Measurements from ENCODE around the gene GRIK4. TPM values are rescaled to one million over a fixed set of nuclear protein-coding genes. Genes with fewer than 3 reads are reported as not detected.

The GRIK4 gene
- polyA plus RNA-seq, 1 donor = 0.94 TPM

DNA sequence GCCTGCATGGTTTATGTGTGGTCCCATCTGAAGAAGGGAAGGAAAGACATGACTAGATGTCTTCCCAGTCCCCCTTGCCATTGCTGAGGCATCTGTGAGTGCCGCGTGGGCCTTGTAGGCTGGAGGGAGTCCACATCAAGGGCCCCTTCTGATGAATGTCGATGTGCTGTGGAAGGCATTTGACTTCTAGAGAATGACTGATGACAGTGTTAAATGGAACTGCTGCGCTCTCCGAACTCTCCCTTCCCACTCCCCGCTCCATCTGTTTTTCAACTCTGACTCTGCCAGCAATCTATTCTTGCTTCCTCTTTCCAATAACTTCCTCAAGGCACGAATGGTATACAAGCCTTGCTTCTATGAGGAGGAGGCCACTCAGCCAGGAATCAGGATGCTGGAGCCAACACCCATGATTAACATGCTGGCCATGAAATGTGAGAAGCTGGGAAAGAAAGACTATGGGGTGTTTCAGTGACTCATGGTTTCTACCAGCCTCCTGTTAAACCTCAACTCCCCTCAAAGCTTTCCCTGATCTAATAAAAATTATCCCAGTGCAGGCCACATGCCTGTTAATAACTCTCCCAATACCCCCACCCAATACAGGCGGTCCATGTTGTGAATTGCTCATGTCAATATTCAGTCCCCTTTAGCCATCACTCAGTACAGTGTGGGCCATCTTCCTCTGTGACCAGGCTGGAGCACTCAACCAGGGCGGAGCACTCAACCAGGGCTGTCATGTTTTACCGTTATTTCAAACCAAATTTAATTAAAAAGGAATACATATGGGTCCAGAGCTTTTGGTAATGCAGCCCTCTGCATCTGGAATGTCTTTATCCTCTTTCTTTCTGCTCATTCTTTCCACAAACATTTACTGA, 466.0 kb downstream of the GRIK4 start:
- no peaks in the 10 kb centered on the region for H3K36me3 ChIP-seq (ENCODE audit: control insufficient read depth, insufficient read depth, low read length)
- H3K27me3 ChIP-seq (ENCODE audit: control insufficient read depth, insufficient read depth, low read length) = no peaks in the 10 kb centered on the region
- no peaks in the 10 kb centered on the region for H3K4me1 ChIP-seq (ENCODE audit: control insufficient read depth, insufficient read depth, low read length)
- H3K27ac ChIP-seq (ENCODE audit: low read length) = no peak overlapping the region
- H3K4me3 ChIP-seq (ENCODE audit: low read length) = no peak overlapping the region
- no peak for DNase-seq
- 75% methylated on average over 3 of the region's 10 CpGs for WGBS (ENCODE audit: insufficient coverage, low lambda C conversion rate)
- no peaks in the 10 kb centered on the region for H3K9me3 ChIP-seq (ENCODE audit: control insufficient read depth, low read depth, low read length)

DNA sequence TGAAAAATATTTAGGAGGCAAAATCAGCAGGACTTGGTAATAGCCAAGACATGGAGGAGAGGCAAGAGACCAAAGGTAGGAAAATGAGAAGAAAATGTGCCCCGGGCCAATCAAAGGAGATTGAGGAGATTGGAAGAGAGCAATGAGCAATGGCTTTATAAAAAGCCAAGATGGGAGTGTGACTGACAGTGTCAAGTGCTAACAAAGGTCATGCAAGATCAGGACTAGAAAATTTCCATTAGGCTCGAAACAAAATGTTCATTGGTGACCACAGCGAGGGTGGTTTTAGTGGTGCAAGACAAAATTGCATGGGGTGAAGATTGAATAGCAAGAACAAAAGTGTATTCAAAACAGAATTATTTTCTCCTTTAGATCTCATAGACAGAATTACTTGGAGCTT, 467.2 kb downstream of the GRIK4 start:
- Histone ChIP-seq H3K36me3 (ENCODE audit: control insufficient read depth, insufficient read depth, low read length) (no peaks in the 10 kb centered on the region), H3K9me3 (ENCODE audit: control insufficient read depth, low read depth, low read length) (no peaks in the 10 kb centered on the region), H3K4me3 (ENCODE audit: low read length) (no peak overlapping the region), H3K4me1 (ENCODE audit: control insufficient read depth, insufficient read depth, low read length) (no peaks in the 10 kb centered on the region), H3K27me3 (ENCODE audit: control insufficient read depth, insufficient read depth, low read length) (no peaks in the 10 kb centered on the region), H3K27ac (ENCODE audit: low read length) (no peak overlapping the region)
- no peak for DNase-seq
- WGBS (ENCODE audit: insufficient coverage, low lambda C conversion rate) = 90% methylated on average over 2 of the region's 3 CpGs

DNA sequence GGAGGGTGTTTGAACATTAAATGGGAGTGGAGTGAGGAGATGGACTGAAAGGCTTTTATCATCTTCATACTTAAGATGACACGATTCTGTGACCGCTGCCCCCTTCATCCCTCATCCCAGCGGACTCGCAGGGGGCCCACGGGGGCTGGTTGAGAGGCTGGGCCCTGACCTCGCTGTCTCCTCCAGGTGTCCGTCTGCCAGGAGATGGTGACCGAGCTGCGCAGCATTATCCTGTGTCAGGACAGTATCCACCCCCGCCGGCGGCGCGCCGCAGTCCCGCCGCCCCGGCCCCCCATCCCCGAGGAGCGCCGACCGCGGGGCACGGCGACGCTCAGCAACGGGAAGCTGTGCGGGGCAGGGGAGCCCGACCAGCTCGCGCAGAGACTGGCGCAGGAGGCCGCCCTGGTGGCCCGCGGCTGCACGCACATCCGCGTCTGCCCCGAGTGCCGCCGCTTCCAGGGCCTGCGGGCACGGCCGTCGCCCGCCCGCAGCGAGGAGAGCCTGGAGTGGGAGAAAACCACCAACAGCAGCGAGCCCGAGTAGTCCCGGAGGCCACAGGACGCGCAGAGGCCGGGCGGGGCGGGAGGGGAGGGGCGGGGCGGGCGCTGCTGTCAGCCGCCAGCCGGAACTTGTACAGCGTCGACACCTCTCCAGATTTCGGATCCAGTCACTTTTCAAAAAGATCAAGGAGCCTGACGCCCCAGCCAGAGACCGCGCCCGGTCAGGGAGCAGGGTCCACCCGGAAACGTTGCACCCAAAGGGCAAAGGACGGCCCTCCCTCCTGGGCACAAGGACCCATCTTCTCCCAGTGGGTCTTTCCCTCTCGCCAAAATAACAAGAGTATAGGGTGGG, 474.4 kb downstream of the GRIK4 start:
- WGBS (ENCODE audit: insufficient coverage, low lambda C conversion rate) = no CpG with 5 or more reads among the region's 72 CpGs
- Histone ChIP-seq H3K36me3 (ENCODE audit: control insufficient read depth, insufficient read depth, low read length) (no peaks in the 10 kb centered on the region), H3K4me3 (ENCODE audit: low read length) (peak overlapping the region; percentile 39), H3K27ac (ENCODE audit: low read length) (no peak overlapping the region), H3K27me3 (ENCODE audit: control insufficient read depth, insufficient read depth, low read length) (peaks cover 2% of the 10 kb centered on the region), H3K9me3 (ENCODE audit: control insufficient read depth, low read depth, low read length) (no peaks in the 10 kb centered on the region), H3K4me1 (ENCODE audit: control insufficient read depth, insufficient read depth, low read length) (peaks cover 10% of the 10 kb centered on the region)
- DNase-seq = peak; percentile 48 to 69

DNA sequence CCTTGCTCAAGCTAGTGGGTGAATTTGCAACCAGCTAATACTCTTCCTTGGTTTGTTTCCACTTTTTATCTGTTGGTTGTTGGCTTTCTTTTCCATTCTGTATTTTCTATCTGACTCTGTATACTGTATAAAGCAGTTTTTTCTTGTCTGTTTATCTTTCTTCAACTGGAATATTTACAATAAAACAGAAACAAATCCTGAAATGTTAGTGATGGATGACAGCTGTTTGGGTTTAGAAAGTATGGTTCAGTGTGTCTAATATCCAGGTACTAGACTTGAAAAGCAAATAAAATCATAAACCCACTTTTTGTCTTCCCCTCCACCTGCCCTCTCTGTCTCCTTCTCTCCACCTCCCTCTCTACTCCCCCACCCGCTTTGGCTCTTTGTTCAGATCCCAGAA, 477.1 kb downstream of the GRIK4 start:
- H3K4me1 ChIP-seq (ENCODE audit: control insufficient read depth, insufficient read depth, low read length) = peaks cover 10% of the 10 kb centered on the region
- H3K36me3 ChIP-seq (ENCODE audit: control insufficient read depth, insufficient read depth, low read length) = no peaks in the 10 kb centered on the region
- no peak overlapping the region for H3K27ac ChIP-seq (ENCODE audit: low read length)
- DNase-seq = no peak
- 63% methylated on average over 1 of the region's 1 CpG for WGBS (ENCODE audit: insufficient coverage, low lambda C conversion rate)
- no peak overlapping the region for H3K4me3 ChIP-seq (ENCODE audit: low read length)
- H3K9me3 ChIP-seq (ENCODE audit: control insufficient read depth, low read depth, low read length) = no peaks in the 10 kb centered on the region
- H3K27me3 ChIP-seq (ENCODE audit: control insufficient read depth, insufficient read depth, low read length) = peaks cover 5% of the 10 kb centered on the region

DNA sequence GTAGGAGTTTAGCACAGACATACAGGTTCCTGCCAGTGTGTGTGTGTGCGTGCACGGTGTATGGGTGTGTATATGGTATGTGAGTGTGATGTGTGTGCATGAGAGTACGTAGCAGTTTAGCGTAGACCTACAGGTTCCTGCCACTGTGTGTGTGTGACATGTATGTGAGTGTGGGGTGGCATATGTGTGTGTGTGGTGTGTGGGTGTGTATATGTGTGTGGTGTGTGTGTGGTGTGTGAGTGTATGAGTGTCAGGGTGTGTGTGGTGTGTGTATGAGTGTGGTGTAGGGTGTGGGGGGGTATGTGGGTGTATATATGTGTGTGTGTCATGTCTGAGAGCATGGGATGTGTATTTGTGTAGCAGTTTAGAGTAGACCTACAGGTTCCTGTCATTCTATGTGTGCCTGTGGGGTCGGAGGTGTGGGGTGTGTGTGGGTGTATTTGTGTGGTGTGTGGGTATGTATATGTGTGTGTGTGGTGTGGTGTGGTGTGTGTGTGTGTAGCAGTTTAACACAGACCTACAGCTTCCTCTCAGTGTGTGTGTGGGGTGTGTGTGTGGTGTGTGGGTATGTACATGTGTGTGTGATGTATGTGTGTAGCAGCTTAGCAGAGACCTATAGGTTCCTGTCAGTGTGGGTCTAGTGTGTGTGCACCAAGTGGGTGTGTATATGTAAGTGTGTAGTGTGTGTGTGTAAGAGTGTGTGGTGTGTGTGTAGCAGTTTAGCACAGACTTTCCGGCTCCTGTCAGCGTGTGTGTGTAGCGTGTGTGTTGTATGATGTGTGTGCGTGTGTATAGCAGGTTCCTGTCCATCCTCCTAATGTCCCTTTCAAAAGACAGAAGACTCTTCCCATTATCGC, 480.5 kb downstream of the GRIK4 start:
- no peaks in the 10 kb centered on the region for H3K9me3 ChIP-seq (ENCODE audit: control insufficient read depth, low read depth, low read length)
- no peak overlapping the region for H3K27ac ChIP-seq (ENCODE audit: low read length)
- WGBS (ENCODE audit: insufficient coverage, low lambda C conversion rate) = 100% methylated on average over 1 of the region's 10 CpGs
- H3K27me3 ChIP-seq (ENCODE audit: control insufficient read depth, insufficient read depth, low read length) = peaks cover 3% of the 10 kb centered on the region
- no peaks in the 10 kb centered on the region for H3K4me1 ChIP-seq (ENCODE audit: control insufficient read depth, insufficient read depth, low read length)
- no peak overlapping the region for H3K4me3 ChIP-seq (ENCODE audit: low read length)
- no peaks in the 10 kb centered on the region for H3K36me3 ChIP-seq (ENCODE audit: control insufficient read depth, insufficient read depth, low read length)
- DNase-seq = no peak

DNA sequence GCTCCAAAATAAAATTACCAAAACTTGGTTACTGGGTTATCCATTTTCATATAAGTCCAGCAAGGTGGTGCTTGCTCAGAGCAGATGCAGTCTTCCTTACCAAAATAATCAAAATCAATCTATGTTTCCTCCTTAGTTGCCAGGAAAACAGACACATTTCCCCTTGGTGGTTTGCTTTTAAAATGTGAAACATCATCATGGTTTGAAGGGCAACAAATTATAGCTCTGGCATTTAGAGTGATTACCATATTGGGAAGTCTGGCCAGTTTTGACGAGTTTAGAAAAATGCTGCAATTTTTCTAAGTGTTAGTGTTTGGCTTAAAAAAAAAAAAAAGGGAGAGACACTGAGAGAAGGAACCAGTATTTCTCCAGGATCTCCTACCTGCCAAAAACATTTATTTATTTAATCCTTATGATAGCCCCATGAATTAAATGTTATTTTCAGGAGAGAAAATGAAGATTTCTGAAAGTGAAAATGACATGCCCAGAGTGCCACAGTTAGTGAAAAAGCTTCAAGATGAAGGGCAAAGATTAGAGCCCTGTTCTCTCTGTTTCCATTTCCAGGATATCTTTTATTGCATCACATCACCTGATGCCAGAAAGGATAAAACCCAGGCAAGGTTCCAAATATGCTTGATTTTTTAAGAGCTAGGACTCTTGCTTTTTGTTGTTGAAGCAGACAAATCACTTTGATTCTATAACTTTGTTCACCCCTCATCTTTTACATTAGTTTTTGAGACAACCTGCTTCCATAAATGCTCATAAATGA, 482.7 kb downstream of the GRIK4 start:
- no peaks in the 10 kb centered on the region for H3K4me1 ChIP-seq (ENCODE audit: control insufficient read depth, insufficient read depth, low read length)
- H3K36me3 ChIP-seq (ENCODE audit: control insufficient read depth, insufficient read depth, low read length) = no peaks in the 10 kb centered on the region
- DNase-seq = no peak
- no peak overlapping the region for H3K4me3 ChIP-seq (ENCODE audit: low read length)
- H3K27me3 ChIP-seq (ENCODE audit: control insufficient read depth, insufficient read depth, low read length) = peaks cover 3% of the 10 kb centered on the region
- no CpG with 5 or more reads among the region's 1 CpG for WGBS (ENCODE audit: insufficient coverage, low lambda C conversion rate)
- no peaks in the 10 kb centered on the region for H3K9me3 ChIP-seq (ENCODE audit: control insufficient read depth, low read depth, low read length)
- H3K27ac ChIP-seq (ENCODE audit: low read length) = no peak overlapping the region

DNA sequence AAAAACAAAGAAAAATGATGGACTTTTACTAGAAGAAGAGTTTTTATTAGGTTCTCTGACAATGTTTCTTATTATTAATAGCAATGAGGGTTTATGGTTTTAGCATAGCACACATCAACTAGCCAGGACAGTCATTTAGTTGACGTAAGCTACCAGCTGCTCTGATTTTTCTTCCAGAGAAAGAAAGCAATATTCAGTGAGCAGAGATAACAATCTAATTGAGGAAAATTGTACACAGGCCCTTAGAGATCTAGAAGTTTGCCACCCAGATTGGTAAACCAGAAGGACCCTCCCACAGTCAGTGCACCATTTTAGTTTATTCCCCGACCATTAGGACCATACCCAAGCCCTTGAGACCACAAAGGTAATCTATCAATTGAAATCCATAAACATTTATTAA, 483.6 kb downstream of the GRIK4 start:
- H3K4me3 ChIP-seq (ENCODE audit: low read length) = no peak overlapping the region
- peaks cover 3% of the 10 kb centered on the region for H3K27me3 ChIP-seq (ENCODE audit: control insufficient read depth, insufficient read depth, low read length)
- no peaks in the 10 kb centered on the region for H3K4me1 ChIP-seq (ENCODE audit: control insufficient read depth, insufficient read depth, low read length)
- DNase-seq = no peak
- no peaks in the 10 kb centered on the region for H3K9me3 ChIP-seq (ENCODE audit: control insufficient read depth, low read depth, low read length)
- no CpG with 5 or more reads among the region's 2 CpGs for WGBS (ENCODE audit: insufficient coverage, low lambda C conversion rate)
- no peak overlapping the region for H3K27ac ChIP-seq (ENCODE audit: low read length)
- no peaks in the 10 kb centered on the region for H3K36me3 ChIP-seq (ENCODE audit: control insufficient read depth, insufficient read depth, low read length)

DNA sequence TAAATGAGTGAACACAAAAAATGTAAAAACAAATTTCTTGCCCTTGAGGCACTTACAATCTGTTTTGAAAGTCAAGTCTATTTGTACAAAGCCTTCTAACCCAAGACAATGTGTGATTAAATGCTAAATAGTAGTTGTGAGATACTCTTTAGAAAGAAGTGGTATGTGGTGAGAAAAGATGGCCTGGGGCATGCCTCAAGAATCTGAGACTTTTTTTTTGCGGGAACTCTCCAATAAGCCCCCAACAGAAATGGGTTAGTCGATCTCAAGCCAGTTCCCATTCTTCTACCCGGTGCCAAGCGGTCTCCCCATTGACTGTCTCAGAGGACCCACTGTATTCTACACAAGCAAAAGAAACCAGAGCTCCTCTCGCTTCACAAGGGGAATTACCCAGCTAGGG, 485.4 kb downstream of the GRIK4 start:
- no peak for DNase-seq

DNA sequence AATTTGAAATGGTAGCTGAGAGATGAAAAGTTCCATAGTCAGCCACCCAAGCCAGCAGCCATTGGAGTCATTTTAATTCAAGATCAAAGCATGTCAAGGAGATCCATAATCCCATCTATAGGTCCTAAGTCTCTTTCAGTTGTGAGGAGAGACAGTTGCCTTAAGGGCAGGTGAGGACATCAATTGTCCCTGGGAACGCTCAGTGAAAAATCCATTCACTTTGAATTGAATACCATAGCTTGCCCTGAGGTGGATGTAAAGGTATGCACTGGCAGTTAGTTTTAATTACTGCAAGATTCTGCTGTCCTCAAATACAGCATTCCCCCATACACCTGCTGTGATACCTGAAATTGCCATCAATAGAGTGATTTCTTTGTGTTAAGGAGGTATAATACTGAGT, 487.0 kb downstream of the GRIK4 start:
- no peak overlapping the region for H3K27ac ChIP-seq (ENCODE audit: low read length)
- H3K27me3 ChIP-seq (ENCODE audit: control insufficient read depth, insufficient read depth, low read length) = no peaks in the 10 kb centered on the region
- H3K4me1 ChIP-seq (ENCODE audit: control insufficient read depth, insufficient read depth, low read length) = no peaks in the 10 kb centered on the region
- no CpG with 5 or more reads among the region's 1 CpG for WGBS (ENCODE audit: insufficient coverage, low lambda C conversion rate)
- H3K36me3 ChIP-seq (ENCODE audit: control insufficient read depth, insufficient read depth, low read length) = no peaks in the 10 kb centered on the region
- no peak for DNase-seq
- no peaks in the 10 kb centered on the region for H3K9me3 ChIP-seq (ENCODE audit: control insufficient read depth, low read depth, low read length)
- H3K4me3 ChIP-seq (ENCODE audit: low read length) = no peak overlapping the region

More for the DNA sequence above, 485.4 kb downstream of the GRIK4 start:
- Histone ChIP-seq H3K27me3 (ENCODE audit: control insufficient read depth, insufficient read depth, low read length) (peaks cover 3% of the 10 kb centered on the region), H3K27ac (ENCODE audit: low read length) (no peak overlapping the region), H3K4me1 (ENCODE audit: control insufficient read depth, insufficient read depth, low read length) (no peaks in the 10 kb centered on the region), H3K9me3 (ENCODE audit: control insufficient read depth, low read depth, low read length) (no peaks in the 10 kb centered on the region), H3K4me3 (ENCODE audit: low read length) (no peak overlapping the region), H3K36me3 (ENCODE audit: control insufficient read depth, insufficient read depth, low read length) (no peaks in the 10 kb centered on the region)
- no CpG with 5 or more reads among the region's 5 CpGs for WGBS (ENCODE audit: insufficient coverage, low lambda C conversion rate)
